PFSK-1 (cell line): ENCODE data around the gene B4GALT3.

Experiments
- POLR2AphosphoS5 ChIP-seq: IDR thresholded peaks from 2 replicates; pipeline ENCODE4 v1.6.1; 2012; ENCODE audit warnings: low read depth, mild to moderate bottlenecking, control low read depth, low read length, moderate library complexity
- SIN3A ChIP-seq: IDR thresholded peaks from 2 replicates; pipeline ENCODE4 v1.6.1; 2012; ENCODE audit warnings: mild to moderate bottlenecking, low read length, moderate library complexity, borderline replicate concordance; ENCODE audit not compliant: insufficient read depth
- TAF1 ChIP-seq: IDR thresholded peaks from 2 replicates; pipeline ENCODE4 v1.6.1; 2012; ENCODE audit warnings: low read length, control low read depth, borderline replicate concordance; ENCODE audit not compliant: insufficient read depth
- TF ChIP-seq, protein P1 (sequence below), 2 experiments: IDR thresholded peaks; 2 replicates each; pipeline versions ENCODE4 v1.6.1 to v1.8.0; 2011 to 2012; ENCODE audit warnings: low read depth in 2 of 2, low read length in 2 of 2, control low read depth in 1 of 2, inconsistent platforms in 1 of 2, mild to moderate bottlenecking in 1 of 2, moderate library complexity in 1 of 2; ENCODE audit not compliant: insufficient read depth in 1 of 2

DNA sequence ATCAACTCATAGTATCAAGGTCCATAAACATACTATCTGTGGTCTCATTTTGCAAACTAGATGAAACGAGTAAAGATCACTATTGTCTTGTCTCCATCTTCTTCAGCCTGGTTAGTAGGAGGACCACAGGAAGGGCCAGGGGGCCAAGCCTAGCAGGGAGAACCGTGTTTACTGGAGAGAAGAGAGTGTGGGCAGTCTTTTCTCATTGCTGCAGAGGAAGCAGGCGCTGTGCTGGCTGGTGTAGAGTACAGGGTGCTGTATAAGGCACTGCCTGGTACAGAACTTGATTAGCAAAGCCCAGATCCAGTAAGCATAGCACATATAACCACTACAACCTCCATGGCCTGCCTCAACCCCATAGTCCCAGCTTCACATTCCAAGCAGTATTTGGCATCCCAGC is 10.0 kb upstream of the B4GALT3 start:
- TF ChIP-seq POLR2AphosphoS5, result no peak
- TF ChIP-seq, protein P1, sequence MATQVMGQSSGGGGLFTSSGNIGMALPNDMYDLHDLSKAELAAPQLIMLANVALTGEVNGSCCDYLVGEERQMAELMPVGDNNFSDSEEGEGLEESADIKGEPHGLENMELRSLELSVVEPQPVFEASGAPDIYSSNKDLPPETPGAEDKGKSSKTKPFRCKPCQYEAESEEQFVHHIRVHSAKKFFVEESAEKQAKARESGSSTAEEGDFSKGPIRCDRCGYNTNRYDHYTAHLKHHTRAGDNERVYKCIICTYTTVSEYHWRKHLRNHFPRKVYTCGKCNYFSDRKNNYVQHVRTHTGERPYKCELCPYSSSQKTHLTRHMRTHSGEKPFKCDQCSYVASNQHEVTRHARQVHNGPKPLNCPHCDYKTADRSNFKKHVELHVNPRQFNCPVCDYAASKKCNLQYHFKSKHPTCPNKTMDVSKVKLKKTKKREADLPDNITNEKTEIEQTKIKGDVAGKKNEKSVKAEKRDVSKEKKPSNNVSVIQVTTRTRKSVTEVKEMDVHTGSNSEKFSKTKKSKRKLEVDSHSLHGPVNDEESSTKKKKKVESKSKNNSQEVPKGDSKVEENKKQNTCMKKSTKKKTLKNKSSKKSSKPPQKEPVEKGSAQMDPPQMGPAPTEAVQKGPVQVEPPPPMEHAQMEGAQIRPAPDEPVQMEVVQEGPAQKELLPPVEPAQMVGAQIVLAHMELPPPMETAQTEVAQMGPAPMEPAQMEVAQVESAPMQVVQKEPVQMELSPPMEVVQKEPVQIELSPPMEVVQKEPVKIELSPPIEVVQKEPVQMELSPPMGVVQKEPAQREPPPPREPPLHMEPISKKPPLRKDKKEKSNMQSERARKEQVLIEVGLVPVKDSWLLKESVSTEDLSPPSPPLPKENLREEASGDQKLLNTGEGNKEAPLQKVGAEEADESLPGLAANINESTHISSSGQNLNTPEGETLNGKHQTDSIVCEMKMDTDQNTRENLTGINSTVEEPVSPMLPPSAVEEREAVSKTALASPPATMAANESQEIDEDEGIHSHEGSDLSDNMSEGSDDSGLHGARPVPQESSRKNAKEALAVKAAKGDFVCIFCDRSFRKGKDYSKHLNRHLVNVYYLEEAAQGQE (IDR thresholded peaks at IDR 0.05; ENCODE audit: insufficient read depth in 1 of 2, low read depth in 2 of 2, low read length in 2 of 2), result no peak
- no peak for TF ChIP-seq TAF1
- no peak for TF ChIP-seq SIN3A
